GM18505 (cell line): ENCODE measurements around the gene CYFIP2.

Experiments used
- ATAC-seq: cut with Tn5 transposase; IDR thresholded peaks from one replicate; pipeline ENCODE4 v1.9.1; 2021; ENCODE audit not compliant: unreplicated experiment
- POLR2A ChIP-seq: IDR thresholded peaks from 4 replicates; pipeline ENCODE4 v1.6.1; 2011; ENCODE audit warnings: borderline replicate concordance; ENCODE audit not compliant: insufficient read depth, insufficient read length; ENCODE audit errors: extremely low read depth

CYFIP2 gene

GRCh38 chr5:157267761-157268480 is 2.0 kb downstream of the CYFIP2 start:
- no peak for TF ChIP-seq POLR2A
- ATAC-seq: no peak

GRCh38 chr5:157269165-157269671 is 3.3 kb downstream of the CYFIP2 start:
- ATAC-seq: no peak
- no peak for TF ChIP-seq POLR2A

- no peak for ATAC-seq
- no peak for TF ChIP-seq POLR2A
Measured at GRCh38 chr5:157269761-157270272, 3.9 kb downstream of the CYFIP2 start.

- no peak for ATAC-seq
- TF ChIP-seq POLR2A: no peak
Measured at GRCh38 chr5:157270771-157271170, 4.8 kb downstream of the CYFIP2 start.

GRCh38 chr5:157271740-157272271 is 5.9 kb downstream of the CYFIP2 start:
- peak; percentile 55 for TF ChIP-seq POLR2A
- ATAC-seq: peak; percentile 87

GRCh38 chr5:157273131-157273556 is 7.2 kb downstream of the CYFIP2 start:
- peak; percentile 32 for ATAC-seq
- no peak for TF ChIP-seq POLR2A

- no peak for ATAC-seq
- no peak for TF ChIP-seq POLR2A
Measured at GRCh38 chr5:157275403-157275802, 9.5 kb downstream of the CYFIP2 start.

- TF ChIP-seq POLR2A: no peak
- ATAC-seq: no peak
Measured at GRCh38 chr5:157278319-157279037, 12.6 kb downstream of the CYFIP2 start.

- no peak for ATAC-seq
- no peak for TF ChIP-seq POLR2A
Measured at GRCh38 chr5:157279605-157280239, 13.8 kb downstream of the CYFIP2 start.

- no peak for ATAC-seq
- TF ChIP-seq POLR2A: no peak
Measured at GRCh38 chr5:157280927-157281326, 15.0 kb downstream of the CYFIP2 start.

GRCh38 chr5:157282150-157282549 is 16.2 kb downstream of the CYFIP2 start:
- no peak for TF ChIP-seq POLR2A

GRCh38 chr5:157283434-157283833 is 17.5 kb downstream of the CYFIP2 start:
- peak; percentile 100 for ATAC-seq
- TF ChIP-seq POLR2A: no peak

More at GRCh38 chr5:157282150-157282549, 16.2 kb downstream of the CYFIP2 start:
- ATAC-seq: no peak
